HCT116 (cell line): ENCODE measurements around the gene ATP8A2. TPM values are rescaled to one million over a fixed set of nuclear protein-coding genes. Genes with fewer than 3 reads are reported as not detected.

Source experiments
- ATAC-seq: fragments of 200-7000 bp; cut with Tn5 transposase; 2 replicates; pipeline ENCODE4 v1.9.1; 2020; ENCODE audit warnings: mild to moderate bottlenecking, moderate library complexity
- Bru-seq: library from RNA; stranded (reverse); fragments of 400-500 nt; gene quantifications from one replicate; lab custom pipeline; 2021; lab: Mats Ljungman, UMichigan
- BruChase-seq, 2 experiments: library from RNA; stranded (reverse); fragments of 400-500 nt; gene quantifications; one replicate each; lab custom pipeline; 2021; lab: Mats Ljungman, UMichigan
- BruUV-seq: library from RNA; stranded (reverse); fragments of 400-500 nt; replicated peaks from 2 replicates; lab custom pipeline; 2021; lab: Mats Ljungman, UMichigan
- CTCF ChIA-PET: fragments of 300-600 bp; sonication (Branson Sonifier 250); formaldehyde crosslinking; loops from one replicate; lab custom pipeline; 2021; ENCODE audit warnings: antibody characterized with exemption; lab: Charles Lee
- POLR2A ChIA-PET: fragments of 300-600, 350-600 bp; sonication (Branson Sonifier 250); formaldehyde crosslinking; loops from one replicate; lab custom pipeline; 2021; ENCODE audit warnings: antibody characterized with exemption; lab: Charles Lee
- RAD21 ChIA-PET, 2 experiments: fragments of 300-600 bp; sonication (Branson Sonifier 250); formaldehyde crosslinking; loops; one replicate each; lab custom pipeline; 2023; ENCODE audit warnings: low total read pairs in 2 of 2; ENCODE audit not compliant: uncharacterized antibody in 2 of 2, unreplicated experiment in 2 of 2, low non-redundant PET in 1 of 2; lab: Charles Lee
- DNase-seq: peaks from one replicate; pipeline ENCODE4 v3.0.0-alpha.2; 2010; ENCODE audit warnings: low read depth, low spot score
- H2AFZ ChIP-seq: fragments of 200-600 bp; shearing (Covaris generic), sonication (generic); 2 replicates; pipeline ENCODE4 v1.6.1; 2017; ENCODE audit warnings: low read depth, mixed run types, mixed read lengths, antibody characterized with exemption, low read length; ENCODE audit not compliant: poor library complexity, severe bottlenecking
- H3K27ac ChIP-seq: 2 replicates; pipeline ENCODE4 v1.5.1; 2012; ENCODE audit warnings: low read depth, low read length
- H3K27me3 ChIP-seq: fragments of 200-600 bp; sonication (generic); 2 replicates; pipeline ENCODE4 v1.6.1; 2016; ENCODE audit warnings: mixed run types, low read length, mixed read lengths; ENCODE audit not compliant: insufficient read depth
- H3K36me3 ChIP-seq, 2 experiments: fragments of 200-500 bp in 1 of 2; fragments of 200-600 bp in 1 of 2; sonication (Bioruptor generic) in 1 of 2; sonication (generic) in 1 of 2; 2 replicates each; pipeline versions ENCODE4 v1.5.1 to v1.6.1; 2014 to 2016; ENCODE audit warnings: low read length in 2 of 2, inconsistent platforms in 1 of 2, mixed read lengths in 1 of 2, mixed run types in 1 of 2; ENCODE audit not compliant: insufficient read depth in 2 of 2, control insufficient read depth in 1 of 2
- H3K4me1 ChIP-seq, 2 experiments: fragments of 200-600 bp in 1 of 2; sonication (generic) in 1 of 2; 2 replicates each; pipeline versions ENCODE4 v1.5.1 to v1.6.1; 2012 to 2017; ENCODE audit warnings: low read length in 2 of 2, inconsistent platforms in 1 of 2, mild to moderate bottlenecking in 1 of 2, mixed read lengths in 1 of 2, mixed run types in 1 of 2, moderate library complexity in 1 of 2; ENCODE audit not compliant: insufficient read depth in 2 of 2, control insufficient read depth in 1 of 2
- H3K4me2 ChIP-seq: fragments of 200-600 bp; sonication (generic); 2 replicates; pipeline ENCODE4 v1.6.1; 2017; ENCODE audit warnings: mixed run types, low read length, mixed read lengths
- H3K4me3 ChIP-seq, 2 experiments: fragments of 200-600 bp in 1 of 2; sonication (generic) in 1 of 2; replicated peaks in 1 of 2; 2 replicates each; pipeline ENCODE4 v1.5.1; 2011 to 2016; ENCODE audit warnings: low read length in 2 of 2, control low read depth in 1 of 2, low read depth in 1 of 2, mild to moderate bottlenecking in 1 of 2, mixed read lengths in 1 of 2, mixed run types in 1 of 2
- H3K79me2 ChIP-seq: fragments of 200-600 bp; sonication (generic); 2 replicates; pipeline ENCODE4 v1.6.1; 2017; ENCODE audit warnings: mild to moderate bottlenecking, mixed run types, low read length, moderate library complexity, mixed read lengths; ENCODE audit not compliant: insufficient read depth
- H3K9ac ChIP-seq: fragments of 200-600 bp; sonication (generic); 2 replicates; pipeline ENCODE4 v1.6.1; 2016; ENCODE audit warnings: low read length, mixed read lengths
- H3K9me2 ChIP-seq: fragments of 200-600 bp; sonication (generic), shearing (Covaris generic); 2 replicates; pipeline ENCODE4 v1.6.1; 2017; ENCODE audit warnings: mixed run types, mild to moderate bottlenecking, moderate library complexity; ENCODE audit not compliant: insufficient read depth
- H3K9me3 ChIP-seq, 2 experiments: fragments of 200-500 bp in 1 of 2; fragments of 200-600 bp in 1 of 2; sonication (Bioruptor generic) in 1 of 2; sonication (generic) in 1 of 2; 2 replicates each; pipeline ENCODE4 v1.6.1; 2014 to 2017; ENCODE audit warnings: low read length in 2 of 2, mixed read lengths in 2 of 2, inconsistent platforms in 1 of 2, low read depth in 1 of 2, mild to moderate bottlenecking in 1 of 2, mixed run types in 1 of 2, moderate library complexity in 1 of 2; ENCODE audit not compliant: control insufficient read depth in 1 of 2, insufficient read depth in 1 of 2
- H4K20me1 ChIP-seq: fragments of 200-600 bp; sonication (generic), shearing (Covaris generic); 2 replicates; pipeline ENCODE4 v1.6.1; 2017; ENCODE audit warnings: mixed run types, mild to moderate bottlenecking, moderate library complexity; ENCODE audit not compliant: insufficient read depth
- EGR1 ChIP-seq: IDR thresholded peaks from 2 replicates; pipeline ENCODE4 v1.6.1; 2012; ENCODE audit warnings: low read depth
- ELF1 ChIP-seq: IDR thresholded peaks from 2 replicates; pipeline ENCODE4 v1.6.1; 2012; ENCODE audit warnings: low read depth, borderline replicate concordance
- FOSL1 ChIP-seq: IDR thresholded peaks from 2 replicates; pipeline ENCODE4 v1.6.1; 2012; ENCODE audit warnings: low read depth
- POLR2A ChIP-seq: IDR thresholded peaks from 2 replicates; pipeline ENCODE4 v1.7.0; 2011; ENCODE audit warnings: borderline replicate concordance; ENCODE audit not compliant: insufficient read depth, insufficient read length; ENCODE audit errors: extremely low read depth
- POLR2AphosphoS5 ChIP-seq: IDR thresholded peaks from 2 replicates; pipeline ENCODE4 v1.6.1; 2011; ENCODE audit warnings: mild to moderate bottlenecking, low read depth, low read length, moderate library complexity
- SIN3A ChIP-seq: IDR thresholded peaks from 2 replicates; pipeline ENCODE4 v1.6.1; 2012; ENCODE audit warnings: low read depth
- SP1 ChIP-seq: IDR thresholded peaks from 2 replicates; pipeline ENCODE4 v1.6.1; 2012; ENCODE audit warnings: low read depth
- TCF7L2 ChIP-seq: IDR thresholded peaks from 2 replicates; pipeline ENCODE4 v1.7.0; 2011; ENCODE audit warnings: borderline replicate concordance, inconsistent platforms; ENCODE audit not compliant: insufficient read depth, insufficient read length; ENCODE audit errors: extremely low read depth
- YY1 ChIP-seq: IDR thresholded peaks from 2 replicates; pipeline ENCODE4 v1.6.1; 2011; ENCODE audit warnings: low read length, low read depth, moderate library complexity, mild to moderate bottlenecking; ENCODE audit not compliant: insufficient replicate concordance; ENCODE audit errors: extremely low read depth
- ZBTB33 ChIP-seq: IDR thresholded peaks from 2 replicates; pipeline ENCODE4 v1.6.1; 2011; ENCODE audit warnings: mild to moderate bottlenecking, low read length, moderate library complexity; ENCODE audit not compliant: insufficient replicate concordance; ENCODE audit errors: extremely low read depth
- ZNF274 ChIP-seq: fragments of 200-500 bp; sonication (Bioruptor generic); IDR thresholded peaks from 2 replicates; pipeline ENCODE4 v1.6.1; 2014; ENCODE audit warnings: mild to moderate bottlenecking, low read depth, low read length, inconsistent platforms
- intact Hi-C: fragments of 100-400 bp; cut with micrococcal nuclease; formaldehyde crosslinking; loops from 2 replicates; pipeline ENCODE4 v1.10.0; 2022
- long read RNA-seq: library from polyadenylated mRNA; unstranded; transcript quantifications from one replicate; pipeline ENCODE4 v2.0.0, GENCODE V29; 2021; ENCODE audit not compliant: unreplicated experiment
- polyA plus RNA-seq: library from polyadenylated mRNA; unstranded; fragments of >200 nt; gene quantifications from 2 replicates; pipeline ENCODE4 v1.2.1, GENCODE V29; 2012; ENCODE audit warnings: missing spikeins
- total RNA-seq: library from RNA; stranded (reverse); gene quantifications from one replicate; pipeline ENCODE4 v1.2.1, GENCODE V29; 2021; ENCODE audit not compliant: unreplicated experiment

ATP8A2 gene
- not detected for total RNA-seq
- polyA plus RNA-seq = not detected in 2 replicates
- percentile 1 among the genes with signal in this experiment for Bru-seq, nascent RNA
- BruChase-seq, experiment 1, labeled RNA remaining after a 6-hour chase = percentile 1 among the genes with signal in this experiment
- percentile 2 among the genes with signal in this experiment for BruChase-seq, experiment 2, labeled RNA remaining after a 2-hour chase
- long read RNA-seq = 0 reads

GRCh38 chr13:25371875-25372283 lies at the start of gene ATP8A2:
Gene ATP8A2, plus strand, starts transcription at chr13:25371974. Its CDS starts 239 bp downstream, at chr13:25372213.
- BruUV-seq = no TSS peak
- H3K27ac ChIP-seq = no peak within 1 kb of the TSS
- H3K9me3 ChIP-seq = no peaks in the 10 kb centered on the region
- no peak within 1 kb of the TSS for H3K4me2 ChIP-seq
- no peak within 1 kb of the TSS for H3K4me3 ChIP-seq
- no peaks in the 10 kb centered on the region for H3K79me2 ChIP-seq
- no peaks in the 10 kb centered on the region for H4K20me1 ChIP-seq
- no peak for ATAC-seq
- 0 out of 2 replicates have a peak, but pooled peaks cover 4% of the 10 kb centered on the region for H3K27me3 ChIP-seq
- H3K4me1 ChIP-seq = no peaks in the 10 kb centered on the region
- H2AFZ ChIP-seq = no peak within 1 kb of the TSS
- H3K36me3 ChIP-seq = no peaks in the 10 kb centered on the region
- H3K9me2 ChIP-seq = no peaks in the 10 kb centered on the region
- ChIA-PET POLR2A (no interaction called here), CTCF (no interaction called here), RAD21 (no interaction called here)
- intact Hi-C loops = no loop called here
- DNase-seq = no peak
- no peak within 1 kb of the TSS for H3K9ac ChIP-seq
- TF ChIP-seq POLR2A (no peak), YY1 (no peak), POLR2AphosphoS5 (no peak), SP1 (no peak), TCF7L2 (no peak), FOSL1 (no peak), EGR1 (no peak), ZNF274 (no peak), ELF1 (no peak), ZBTB33 (no peak), SIN3A (no peak)
